ENCODE data around the gene SCRN2. TPM values are rescaled to one million over a fixed set of nuclear protein-coding genes. Genes with fewer than 3 reads are reported as not detected.

Gene SCRN2
- total and polyA plus RNA-seq, 2 of the 8 experiments (the other 6 are each of a cell fraction or from before 2014, with no cell fraction given), result 24.4 to 42.3 TPM

- Histone ChIP-seq H3K4me3 (ENCODE audit: extremely low read depth in 1 of 4, insufficient read depth in 2 of 4, low read depth in 3 of 4, low read length in 4 of 4) (no peak overlapping the region), H3K9me3 (ENCODE audit: insufficient read depth in 2 of 2, low read depth in 1 of 2, low read length in 1 of 2) (no peaks in the 10 kb centered on the region), H3K27me3 (replicated peaks in 1 of 4; ENCODE audit: control insufficient read depth in 3 of 4, extremely low read depth in 1 of 4, insufficient read depth in 3 of 4, low read length in 3 of 4) (peaks cover 0 to 4% (median 2%) of the 10 kb centered on the region in 4 experiments; a peak in 2 of 7 replicates), H3K4me2 (ENCODE audit: insufficient read depth in 1 of 2, low read depth in 2 of 2, low read length in 2 of 2) (no peak overlapping the region), H2AK5ac (ENCODE audit: low read depth, low read length) (no peak overlapping the region), H2BK5ac (ENCODE audit: low read depth, low read length) (no peak overlapping the region), H3K4ac (replicated peaks; ENCODE audit: insufficient read length, low read depth, low read length) (no peak overlapping the region), H3K9ac (replicated peaks in 1 of 4; ENCODE audit: extremely low read depth in 1 of 4, low read depth in 3 of 4, low read length in 3 of 4) (no peak overlapping the region), H3K56ac (replicated peaks; ENCODE audit: insufficient read length, low read depth, low read length) (no peak overlapping the region), H4K5ac (ENCODE audit: insufficient read length, low read depth, low read length) (no peak overlapping the region), H3K79me2 (ENCODE audit: control insufficient read depth in 1 of 2, insufficient read depth in 2 of 2, low read length in 2 of 2) (no peaks in the 10 kb centered on the region), H3K23me2 (ENCODE audit: low read depth, low read length) (no peaks in the 10 kb centered on the region), H4K91ac (replicated peaks; ENCODE audit: insufficient read length, low read length) (no peak overlapping the region), H3K14ac (ENCODE audit: insufficient read length) (no peak overlapping the region), H2BK12ac (ENCODE audit: low read depth, low read length) (no peak overlapping the region), H2BK120ac (replicated peaks; ENCODE audit: low read depth, low read length) (no peak overlapping the region), H3K18ac (ENCODE audit: extremely low read depth, low read length) (no peak overlapping the region), H2BK15ac (ENCODE audit: low read length) (no peak overlapping the region), H3K23ac (ENCODE audit: insufficient read length) (no peak overlapping the region), H3K4me1 (replicated peaks in 1 of 4; ENCODE audit: control insufficient read depth in 3 of 4, insufficient read depth in 4 of 4, low read length in 3 of 4) (peaks cover 5 to 22% (median 15%) of the 10 kb centered on the region in 4 experiments), H3K36me3 (ENCODE audit: control insufficient read depth in 2 of 4, insufficient read depth in 4 of 4, low read length in 3 of 4) (no peaks in the 10 kb centered on the region), H4K8ac (ENCODE audit: extremely low read depth, insufficient read depth, low read length) (no peak overlapping the region), H4K20me1 (replicated peaks in 1 of 2; ENCODE audit: control insufficient read depth in 1 of 2, insufficient read depth in 2 of 2, low read length in 2 of 2) (no peaks in the 10 kb centered on the region), H2BK20ac (ENCODE audit: low read length) (no peak overlapping the region), H3K27ac (ENCODE audit: low read depth, low read length) (no peak overlapping the region), H3K79me1 (ENCODE audit: low read depth, low read length) (no peaks in the 10 kb centered on the region), H2AFZ (ENCODE audit: low read length) (no peak overlapping the region)
- POLR2A ChIA-PET (ENCODE audit: partially characterized antibody), result interaction anchor here (0.6 to 1.4 kb wide), 3 partner anchors 12 to 28 kb away, joined by 3 to 7 read pairs (median 5); partner anchors contain the start of gene SP6
- CTCF ChIA-PET (ENCODE audit: partially characterized antibody), result interaction anchor here (0.6 to 18.8 kb wide), 5 partner anchors 11 to 201 kb away, joined by 3 to 1206 read pairs (median 4); partner anchors contain the start of genes SCRN2 and SP6
- TF ChIP-seq EGR1 (IDR thresholded peaks at IDR 0.05; ENCODE audit: borderline replicate concordance, low read depth, low read length) (no peak), JUN (IDR thresholded peaks at IDR 0.05; ENCODE audit: low read depth, low read length) (no peak), CTBP2 (IDR thresholded peaks at IDR 0.05; ENCODE audit: borderline replicate concordance, insufficient read depth, insufficient read length, low read length) (no peak), GTF2F1 (IDR thresholded peaks at IDR 0.05; ENCODE audit: borderline replicate concordance, low read depth, low read length) (no peak), SIN3A (conservative IDR thresholded peaks at IDR 0.05 in 1 of 2, IDR thresholded peaks at IDR 0.05 in 1 of 2; ENCODE audit: low read depth in 1 of 2, low read length in 2 of 2) (no peak), EZH2 (IDR thresholded peaks at IDR 0.05; ENCODE audit: low read depth, low read length, severe bottlenecking) (no peak), RXRA (IDR thresholded peaks at IDR 0.05; ENCODE audit: insufficient read depth, low read depth, low read length) (no peak), E2F6 (IDR thresholded peaks at IDR 0.05) (no peak), POU5F1 (IDR thresholded peaks at IDR 0.05; ENCODE audit: low read depth, low read length) (no peak), ASH2L (IDR thresholded peaks at IDR 0.05; ENCODE audit: low read length) (no peak), SP1 (IDR thresholded peaks at IDR 0.05; ENCODE audit: low read depth, low read length) (no peak), NANOG (IDR thresholded peaks at IDR 0.05; ENCODE audit: insufficient read depth, low read depth, low read length, poor library complexity, severe bottlenecking) (no peak)
- DNase-seq (ENCODE audit: low read depth in 1 of 2, low spot score in 2 of 2), result no peak
- FAIRE-seq, result no peak
- WGBS, 2 experiments (ENCODE audit: extremely low coverage in 1 of 2, insufficient coverage in 1 of 2, insufficient read length in 1 of 2, insufficient replicate concordance in 2 of 2, low coverage in 1 of 2, low lambda C conversion rate in 2 of 2, missing lambda C conversion rate in 1 of 2), result 79% methylated on average over 2 of the region's 2 CpGs; no CpG with 5 or more reads in 1 of the 2 experiments
These were observed 38.0 kb upstream of the SCRN2 start for GRCh38 chr17:47879028-47879585.

Measured in H1 (cell line).